Measurements from ENCODE around the gene PRKCA. TPM values are rescaled to one million over a fixed set of nuclear protein-coding genes. Genes with fewer than 3 reads are reported as not detected.
A peak's percentile ranks its signal among the peaks of the same experiment; 100 is the strongest.

The PRKCA gene
- total RNA-seq, 2 experiments from 2014 or later, result 63.1 to 68.9 TPM

GRCh38 chr17:66805567-66805966, 503.2 kb downstream of the PRKCA start:
- peaks cover 8% of the 10 kb centered on the region for H3K36me3 Mint-ChIP-seq
- ATAC-seq, result no peak
- no peaks in the 10 kb centered on the region for H3K27me3 Mint-ChIP-seq
- H3K27ac Mint-ChIP-seq, result no peak overlapping the region
- CTCF ChIA-PET, result no interaction called here
- H3K4me1 Mint-ChIP-seq, result peaks cover 4% of the 10 kb centered on the region
- no peaks in the 10 kb centered on the region for H3K9me3 Mint-ChIP-seq (ENCODE audit: low read depth)
- no peak for DNase-seq
- H3K4me3 Mint-ChIP-seq, result no peak overlapping the region

DNA sequence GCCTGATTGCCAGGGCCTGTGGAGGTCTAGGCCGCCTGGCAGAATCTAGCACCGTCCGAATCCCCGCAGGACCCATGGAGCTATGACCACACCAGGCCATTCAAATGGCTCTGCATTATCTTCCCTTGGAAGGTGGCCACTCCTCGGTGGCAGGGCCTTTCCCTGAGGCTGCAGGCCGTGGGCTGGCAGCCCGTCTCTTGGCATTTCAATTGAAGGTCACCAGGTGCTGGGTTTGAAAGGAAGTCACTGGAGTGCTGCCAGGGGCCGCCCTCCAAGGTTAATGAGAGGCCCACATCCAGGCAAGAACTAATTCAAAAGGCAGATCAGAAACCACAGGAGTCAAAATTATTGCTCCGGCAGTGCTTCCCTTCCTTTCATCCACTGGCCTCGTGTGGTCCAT, 504.8 kb downstream of the PRKCA start:
- Mint-ChIP-seq H3K36me3 (peaks cover 2% of the 10 kb centered on the region), H3K4me3 (no peak overlapping the region), H3K27me3 (no peaks in the 10 kb centered on the region), H3K27ac (no peak overlapping the region), H3K4me1 (peaks cover 4% of the 10 kb centered on the region), H3K9me3 (ENCODE audit: low read depth) (no peaks in the 10 kb centered on the region)
- ATAC-seq (no peak), DNase-seq (no peak)
- CTCF ChIA-PET, result no interaction called here

- CTCF ChIA-PET, result no interaction called here
- Mint-ChIP-seq H3K27me3 (peaks cover 6% of the 10 kb centered on the region), H3K9me3 (ENCODE audit: low read depth) (no peaks in the 10 kb centered on the region), H3K27ac (no peak overlapping the region), H3K36me3 (peaks cover 2% of the 10 kb centered on the region), H3K4me1 (peaks cover 4% of the 10 kb centered on the region), H3K4me3 (no peak overlapping the region)
- DNase-seq (no peak), ATAC-seq (no peak)
These were observed 507.0 kb downstream of the PRKCA start for GRCh38 chr17:66809408-66809807.

DNA sequence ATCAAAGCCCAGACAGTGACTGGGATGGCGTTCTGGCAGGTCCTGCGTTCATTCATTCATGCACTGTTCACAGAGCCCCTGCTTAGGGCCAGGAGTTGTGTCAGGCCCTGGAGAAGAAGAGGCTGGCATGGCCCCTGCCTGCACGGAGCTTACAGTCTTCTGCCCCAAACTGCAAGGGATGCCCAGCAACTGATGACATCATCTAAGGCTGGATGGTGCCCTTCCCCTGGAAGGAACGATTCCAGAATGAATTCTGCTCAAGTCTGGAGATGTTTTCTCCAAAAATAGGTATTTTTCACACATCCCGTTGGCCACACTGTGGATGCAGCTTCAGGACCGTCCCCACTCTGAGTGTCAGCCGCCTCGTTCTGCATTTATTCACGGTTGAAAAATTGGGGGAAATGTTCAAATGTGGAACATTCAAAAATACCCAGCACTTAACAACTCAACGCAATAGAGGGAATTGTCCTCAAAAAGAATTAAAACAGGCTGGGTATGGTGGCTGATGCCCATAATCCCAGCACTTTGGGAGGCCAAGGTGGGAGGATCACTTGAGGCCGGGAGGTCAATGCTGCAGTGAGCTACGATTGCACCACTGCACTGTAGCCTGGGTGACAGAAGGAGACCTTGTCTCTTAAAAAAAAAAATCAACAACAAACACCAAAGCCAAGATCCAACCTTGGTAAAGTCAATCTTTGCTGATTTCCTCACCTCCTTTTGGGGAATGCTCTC, 508.7 kb downstream of the PRKCA start:
- peaks cover 2% of the 10 kb centered on the region for H3K36me3 Mint-ChIP-seq
- CTCF ChIA-PET, result no interaction called here
- H3K27me3 Mint-ChIP-seq, result peaks cover 6% of the 10 kb centered on the region
- H3K27ac Mint-ChIP-seq, result no peak overlapping the region
- ATAC-seq (no peak), DNase-seq (no peak)
- no peak overlapping the region for H3K4me3 Mint-ChIP-seq
- H3K9me3 Mint-ChIP-seq (ENCODE audit: low read depth), result no peaks in the 10 kb centered on the region
- peaks cover 4% of the 10 kb centered on the region for H3K4me1 Mint-ChIP-seq

DNA sequence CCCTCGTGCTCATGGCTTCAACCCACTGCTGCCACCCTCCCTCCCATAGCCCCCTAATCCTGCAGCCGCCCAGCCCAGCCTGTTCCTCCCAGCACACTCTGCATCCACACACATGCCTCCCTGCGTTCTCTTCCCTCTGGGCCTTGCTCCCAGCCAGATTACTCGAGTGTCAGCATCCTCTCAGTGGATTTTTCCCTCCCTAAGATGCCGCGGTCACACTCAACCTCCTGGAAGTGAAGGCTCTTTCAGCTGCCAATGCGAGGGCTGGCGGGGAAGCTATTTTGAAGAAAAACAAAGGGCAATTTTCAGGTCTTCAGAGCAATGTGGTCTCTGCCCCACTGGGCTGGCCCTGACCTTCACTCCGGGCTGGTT, 509.3 kb downstream of the PRKCA start:
- Mint-ChIP-seq H3K27me3 (peaks cover 6% of the 10 kb centered on the region), H3K27ac (no peak overlapping the region)
- CTCF ChIA-PET, result no interaction called here

GRCh38 chr17:66812571-66812970, 510.2 kb downstream of the PRKCA start:
- peaks cover 2% of the 10 kb centered on the region for H3K36me3 Mint-ChIP-seq
- no peak overlapping the region for H3K27ac Mint-ChIP-seq
- DNase-seq, result no peak
- H3K27me3 Mint-ChIP-seq, result peaks cover 8% of the 10 kb centered on the region
- H3K9me3 Mint-ChIP-seq (ENCODE audit: low read depth), result peaks cover 6% of the 10 kb centered on the region
- no peak for ATAC-seq
- H3K4me1 Mint-ChIP-seq, result peaks cover 4% of the 10 kb centered on the region
- CTCF ChIA-PET, result no interaction called here
- no peak overlapping the region for H3K4me3 Mint-ChIP-seq

More for the DNA sequence above, 509.3 kb downstream of the PRKCA start:
- Mint-ChIP-seq H3K4me3 (no peak overlapping the region), H3K36me3 (peaks cover 2% of the 10 kb centered on the region), H3K4me1 (peaks cover 4% of the 10 kb centered on the region), H3K9me3 (ENCODE audit: low read depth) (no peaks in the 10 kb centered on the region)
- ATAC-seq (no peak), DNase-seq (no peak)

- no peak for DNase-seq
- no peak for ATAC-seq
- Mint-ChIP-seq H3K4me1 (peaks cover 1% of the 10 kb centered on the region), H3K27ac (no peak overlapping the region), H3K9me3 (ENCODE audit: low read depth) (peaks cover 9% of the 10 kb centered on the region), H3K27me3 (peaks cover 8% of the 10 kb centered on the region), H3K36me3 (peaks cover 1% of the 10 kb centered on the region), H3K4me3 (no peak overlapping the region)
- CTCF ChIA-PET, result no interaction called here
These were observed 510.9 kb downstream of the PRKCA start for GRCh38 chr17:66813296-66813695.

DNA sequence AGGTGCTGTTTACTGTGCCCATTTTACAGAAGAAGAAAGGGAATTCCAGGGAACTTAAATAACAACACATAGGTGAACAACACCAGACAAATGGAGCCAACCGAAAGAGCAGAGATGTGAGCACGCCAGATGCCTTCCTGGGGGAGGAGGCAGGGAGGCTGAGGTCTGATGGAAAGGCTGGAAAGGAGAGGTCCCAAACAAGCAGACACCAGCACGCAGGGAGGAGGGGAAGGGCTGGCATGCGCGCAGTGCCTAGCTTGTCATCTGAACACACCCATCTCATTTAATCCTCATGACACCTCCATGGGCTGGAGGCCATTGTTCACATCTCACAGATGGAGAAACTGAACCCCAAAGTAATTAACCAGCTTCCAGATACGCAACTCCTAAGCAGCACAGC, 511.6 kb downstream of the PRKCA start:
- H3K27ac Mint-ChIP-seq, result no peak overlapping the region
- DNase-seq, result no peak
- H3K9me3 Mint-ChIP-seq (ENCODE audit: low read depth), result peaks cover 9% of the 10 kb centered on the region
- no peak overlapping the region for H3K4me3 Mint-ChIP-seq
- H3K27me3 Mint-ChIP-seq, result peaks cover 8% of the 10 kb centered on the region
- CTCF ChIA-PET, result interaction anchor here (1.0 kb wide), 1 partner anchor 18 kb away, joined by 3 read pairs; no protein-coding TSS in a partner anchor
- no peaks in the 10 kb centered on the region for H3K36me3 Mint-ChIP-seq
- H3K4me1 Mint-ChIP-seq, result no peaks in the 10 kb centered on the region
- no peak for ATAC-seq

GRCh38 chr17:66814570-66814969, 512.2 kb downstream of the PRKCA start:
- Mint-ChIP-seq H3K27ac (no peak overlapping the region), H3K9me3 (ENCODE audit: low read depth) (peaks cover 10% of the 10 kb centered on the region), H3K36me3 (no peaks in the 10 kb centered on the region), H3K4me1 (no peaks in the 10 kb centered on the region), H3K27me3 (peaks cover 8% of the 10 kb centered on the region), H3K4me3 (no peak overlapping the region)
- CTCF ChIA-PET, result interaction anchor here (1.0 kb wide), 1 partner anchor 19 kb away, joined by 3 read pairs; no protein-coding TSS in a partner anchor
- DNase-seq, result no peak
- no peak for ATAC-seq

- no peak overlapping the region for H3K4me3 Mint-ChIP-seq
These were observed 515.3 kb downstream of the PRKCA start for GRCh38 chr17:66817750-66818149.

DNA sequence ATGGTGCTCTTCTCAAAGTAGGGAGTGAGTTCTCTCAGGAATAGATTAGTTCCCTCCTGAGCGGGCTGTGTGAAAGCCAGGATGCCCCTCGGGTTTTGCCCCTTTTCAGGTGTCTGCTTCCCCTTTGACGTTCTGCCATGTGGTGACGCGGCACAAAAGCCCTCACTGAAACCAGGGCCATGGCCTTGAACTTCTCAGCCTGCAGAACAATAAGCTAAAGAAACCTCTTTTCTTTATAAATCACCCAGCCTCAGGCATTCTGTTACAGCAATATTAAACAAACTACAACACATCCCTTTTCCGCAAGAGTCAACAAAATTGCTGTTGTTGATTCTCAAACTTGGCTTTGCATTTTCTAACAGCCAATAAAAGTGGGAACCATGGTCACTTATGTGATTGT, 517.1 kb downstream of the PRKCA start:
- no peak for ATAC-seq
- H3K4me3 Mint-ChIP-seq, result no peak overlapping the region
- no peak overlapping the region for H3K27ac Mint-ChIP-seq
- no peak for DNase-seq
- CTCF ChIA-PET, result no interaction called here
- no peaks in the 10 kb centered on the region for H3K4me1 Mint-ChIP-seq
- peaks cover 4% of the 10 kb centered on the region for H3K27me3 Mint-ChIP-seq
- no peaks in the 10 kb centered on the region for H3K36me3 Mint-ChIP-seq
- H3K9me3 Mint-ChIP-seq (ENCODE audit: low read depth), result peaks cover 10% of the 10 kb centered on the region

More at GRCh38 chr17:66817750-66818149, 515.3 kb downstream of the PRKCA start:
- no peak for DNase-seq
- H3K27ac Mint-ChIP-seq, result no peak overlapping the region
- ATAC-seq, result no peak
- CTCF ChIA-PET, result no interaction called here
- no peaks in the 10 kb centered on the region for H3K4me1 Mint-ChIP-seq
- peaks cover 10% of the 10 kb centered on the region for H3K9me3 Mint-ChIP-seq (ENCODE audit: low read depth)
- no peaks in the 10 kb centered on the region for H3K36me3 Mint-ChIP-seq
- H3K27me3 Mint-ChIP-seq, result peaks cover 10% of the 10 kb centered on the region

GRCh38 chr17:66822009-66822408, 519.6 kb downstream of the PRKCA start:
- ATAC-seq, result no peak
- no peak overlapping the region for H3K27ac Mint-ChIP-seq
- peaks cover 12% of the 10 kb centered on the region for H3K27me3 Mint-ChIP-seq
- peaks cover 10% of the 10 kb centered on the region for H3K9me3 Mint-ChIP-seq (ENCODE audit: low read depth)
- CTCF ChIA-PET, result no interaction called here
- no peaks in the 10 kb centered on the region for H3K36me3 Mint-ChIP-seq
- no peak overlapping the region for H3K4me3 Mint-ChIP-seq
- no peak for DNase-seq
- H3K4me1 Mint-ChIP-seq, result no peaks in the 10 kb centered on the region

DNA sequence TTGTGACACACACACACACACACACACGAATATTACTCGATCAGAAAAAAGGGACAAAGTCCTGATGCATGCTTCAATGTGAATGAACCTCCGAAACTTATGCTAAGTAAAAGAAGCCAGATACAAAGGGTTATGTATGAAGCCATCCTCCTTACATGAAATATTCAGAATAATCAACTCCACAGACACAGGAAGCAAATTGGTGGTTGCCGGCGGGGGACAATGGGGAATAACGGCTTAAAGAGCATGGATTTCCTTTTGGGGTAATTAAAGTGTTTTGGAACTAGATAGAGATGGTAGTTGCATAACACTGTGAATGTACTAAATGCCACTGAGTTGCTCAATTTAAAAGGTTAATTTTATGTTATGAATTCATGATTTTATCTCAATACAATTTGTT, 524.4 kb downstream of the PRKCA start:
- no peak for DNase-seq
- CTCF ChIA-PET, result no interaction called here
- H3K4me3 Mint-ChIP-seq, result no peak overlapping the region
- H3K27ac Mint-ChIP-seq, result no peak overlapping the region
- no peak for ATAC-seq
- H3K9me3 Mint-ChIP-seq (ENCODE audit: low read depth), result no peaks in the 10 kb centered on the region
- no peaks in the 10 kb centered on the region for H3K36me3 Mint-ChIP-seq
- H3K27me3 Mint-ChIP-seq, result peaks cover 37% of the 10 kb centered on the region
- no peaks in the 10 kb centered on the region for H3K4me1 Mint-ChIP-seq

- Mint-ChIP-seq H3K4me1 (no peaks in the 10 kb centered on the region), H3K9me3 (ENCODE audit: low read depth) (no peaks in the 10 kb centered on the region), H3K4me3 (no peak overlapping the region), H3K27me3 (peaks cover 52% of the 10 kb centered on the region), H3K27ac (no peak overlapping the region), H3K36me3 (no peaks in the 10 kb centered on the region)
- peak; percentile 58 for ATAC-seq
- CTCF ChIA-PET, result interaction anchor here (0.6 kb wide), 1 partner anchor 476 kb away, joined by 3 read pairs; no protein-coding TSS in a partner anchor
- DNase-seq, result peak; percentile 44
These were observed 527.0 kb downstream of the PRKCA start for GRCh38 chr17:66829386-66829864.

Data from activated CD8-positive, alpha-beta memory T cell treated with anti-CD3 and anti-CD28 coated beads, Interleukin-2, amount 10 ng/mL, durations not matched to agents 7 days and 5 days (primary cell).